ENCODE data around the gene PRDM10. TPM values are rescaled to one million over a fixed set of nuclear protein-coding genes. Genes with fewer than 3 reads are reported as not detected.

Gene PRDM10
- total and polyA plus RNA-seq, 7 experiments from 2014 or later = 2.5 to 16.3 (median 13.4) TPM

GRCh38 chr11:129911298-129911697, 91.3 kb downstream of the PRDM10 start:
- no peaks in the 10 kb centered on the region for H3K9me3 ChIP-seq (ENCODE audit: control insufficient read depth in 2 of 3, low read length in 3 of 3)
- H3K4me3 ChIP-seq (ENCODE audit: low read length) = no peak overlapping the region
- DNase-seq = no peak
- peaks cover 0 to 8% (median 6%) of the 10 kb centered on the region in 7 donors for H3K4me1 Mint-ChIP-seq
- intact Hi-C loops (cut with micrococcal nuclease) = no loop called here
- peaks cover 12 to 54% (median 25%) of the 10 kb centered on the region in 5 donors for H3K36me3 Mint-ChIP-seq
- no peak for ATAC-seq
- H3K4me1 ChIP-seq (ENCODE audit: control insufficient read depth in 2 of 2, insufficient read depth in 2 of 2, low read length in 2 of 2) = no peaks in the 10 kb centered on the region
- no peaks in the 10 kb centered on the region for H3K27me3 Mint-ChIP-seq
- H3K27me3 ChIP-seq (ENCODE audit: control insufficient read depth in 2 of 2, insufficient read depth in 2 of 2, low read length in 2 of 2) = no peaks in the 10 kb centered on the region
- H3K9me3 Mint-ChIP-seq = no peaks in the 10 kb centered on the region
- POLR2A ChIA-PET = no interaction called here
- CTCF ChIA-PET = interaction anchor here (1.0 to 1.1 kb wide), 2 partner anchors 12 kb away, joined by 4 read pairs; no protein-coding TSS in a partner anchor
- H3K27ac ChIP-seq (ENCODE audit: low read depth, low read length) = no peak overlapping the region
- no peak overlapping the region for H3K4me3 Mint-ChIP-seq
- H3K27ac Mint-ChIP-seq = peak overlapping the region in 3 of 9 donors; percentile 25 to 43 (median 30)
- H3K36me3 ChIP-seq (ENCODE audit: control insufficient read depth in 2 of 3, insufficient read depth in 3 of 3, low read length in 3 of 3) = peaks cover 0 to 44% (median 3%) of the 10 kb centered on the region in 3 experiments

- Mint-ChIP-seq H3K27ac (no peak overlapping the region), H3K36me3 (peaks cover 12 to 62% (median 28%) of the 10 kb centered on the region in 5 donors), H3K27me3 (no peaks in the 10 kb centered on the region), H3K4me3 (no peak overlapping the region), H3K4me1 (peaks cover 0 to 8% (median 6%) of the 10 kb centered on the region in 7 donors), H3K9me3 (no peaks in the 10 kb centered on the region)
- ChIA-PET POLR2A (interaction anchor here (1.0 kb wide), 1 partner anchor 15 kb away, joined by 3 read pairs; no protein-coding TSS in a partner anchor), CTCF (interaction anchor here (1.1 to 1.3 kb wide), 2 partner anchors 13 to 222 kb away, joined by 4 read pairs; no protein-coding TSS in a partner anchor)
- Histone ChIP-seq H3K9me3 (ENCODE audit: control insufficient read depth in 2 of 3, low read length in 3 of 3) (no peaks in the 10 kb centered on the region), H3K27me3 (ENCODE audit: control insufficient read depth in 2 of 2, insufficient read depth in 2 of 2, low read length in 2 of 2) (no peaks in the 10 kb centered on the region), H3K4me3 (ENCODE audit: low read length) (no peak overlapping the region), H3K4me1 (ENCODE audit: control insufficient read depth in 2 of 2, insufficient read depth in 2 of 2, low read length in 2 of 2) (no peaks in the 10 kb centered on the region), H3K27ac (ENCODE audit: low read depth, low read length) (no peak overlapping the region), H3K36me3 (ENCODE audit: control insufficient read depth in 2 of 3, insufficient read depth in 3 of 3, low read length in 3 of 3) (peaks cover 0 to 38% (median 3%) of the 10 kb centered on the region in 3 experiments)
- intact Hi-C loops (cut with micrococcal nuclease) = no loop called here
- ATAC-seq (no peak), DNase-seq (no peak)
Measured at GRCh38 chr11:129910360-129910759, 92.3 kb downstream of the PRDM10 start.

- peaks cover 0 to 22% (median 2%) of the 10 kb centered on the region in 3 experiments for H3K36me3 ChIP-seq (ENCODE audit: control insufficient read depth in 2 of 3, insufficient read depth in 3 of 3, low read length in 3 of 3)
- Mint-ChIP-seq H3K36me3 (peaks cover 12 to 57% (median 32%) of the 10 kb centered on the region in 5 donors), H3K27me3 (no peaks in the 10 kb centered on the region), H3K4me1 (peaks cover 0 to 3% (median 0%) of the 10 kb centered on the region in 7 donors), H3K27ac (no peak overlapping the region), H3K9me3 (no peaks in the 10 kb centered on the region), H3K4me3 (no peak overlapping the region)
- H3K9me3 ChIP-seq (ENCODE audit: control insufficient read depth in 2 of 3, low read length in 3 of 3) = no peaks in the 10 kb centered on the region
- DNase-seq (no peak), ATAC-seq (no peak)
- POLR2A ChIA-PET = interaction anchor here (1.0 kb wide), 1 partner anchor 10 kb away, joined by 3 read pairs; the partner anchor contains the start of gene NFRKB
- H3K4me3 ChIP-seq (ENCODE audit: low read length) = no peak overlapping the region
- CTCF ChIA-PET = interaction anchor here (0.6 to 0.7 kb wide), 3 partner anchors 60 to 227 kb away, joined by 3 read pairs; no protein-coding TSS in a partner anchor
- H3K27me3 ChIP-seq (ENCODE audit: control insufficient read depth in 2 of 2, insufficient read depth in 2 of 2, low read length in 2 of 2) = no peaks in the 10 kb centered on the region
- intact Hi-C loops (cut with micrococcal nuclease) = no loop called here
- no peak overlapping the region for H3K27ac ChIP-seq (ENCODE audit: low read depth, low read length)
- no peaks in the 10 kb centered on the region for H3K4me1 ChIP-seq (ENCODE audit: control insufficient read depth in 2 of 2, insufficient read depth in 2 of 2, low read length in 2 of 2)
Measured at GRCh38 chr11:129905402-129905801, 97.2 kb downstream of the PRDM10 start.

GRCh38 chr11:129896062-129896461, 106.6 kb downstream of the PRDM10 start:
- DNase-seq = no peak
- H3K27ac Mint-ChIP-seq = peak overlapping the region; percentile 70 to 95 (median 89)
- intact Hi-C loops (cut with micrococcal nuclease) = no loop called here

GRCh38 chr11:129895126-129896041, 107.3 kb downstream of the PRDM10 start, which contains the start of gene NFRKB:
Gene NFRKB (minus strand): TSS chr11:129895578. CDS start chr11:129892849, 2,729 bp downstream.
- no peaks in the 10 kb centered on the region for H3K27me3 ChIP-seq (ENCODE audit: control insufficient read depth in 2 of 2, insufficient read depth in 2 of 2, low read length in 2 of 2)
- Mint-ChIP-seq H3K9me3 (peaks cover 0 to 1% (median 0%) of the 10 kb centered on the region in 11 donors), H3K4me1 (peaks cover 23 to 58% (median 44%) of the 10 kb centered on the region in 7 donors), H3K27ac (peak within 1 kb of the TSS; percentile 82 to 95 (median 90)), H3K36me3 (peaks cover 3 to 32% (median 14%) of the 10 kb centered on the region in 5 donors), H3K4me3 (peak within 1 kb of the TSS; percentile 86 to 96 (median 92)), H3K27me3 (no peaks in the 10 kb centered on the region)
- ATAC-seq (peak; percentile 99), DNase-seq (peak; percentile 75 to 95 (median 88))
- ChIA-PET POLR2A (interaction anchor here (0.6 to 3.9 kb wide), 20 partner anchors 10 to 175 kb away, joined by 3 to 19 read pairs (median 4); partner anchors contain the start of genes PRDM10 and TMEM45B), CTCF (interaction anchor here (0.7 to 1.0 kb wide), 5 partner anchors 79 to 237 kb away, joined by 3 read pairs; no protein-coding TSS in a partner anchor)
- H3K27ac ChIP-seq (ENCODE audit: low read depth, low read length) = peak within 1 kb of the TSS; percentile 84
- peaks cover 5 to 24% (median 7%) of the 10 kb centered on the region in 3 experiments for H3K36me3 ChIP-seq (ENCODE audit: control insufficient read depth in 2 of 3, insufficient read depth in 3 of 3, low read length in 3 of 3)
- H3K4me1 ChIP-seq (ENCODE audit: control insufficient read depth in 2 of 2, insufficient read depth in 2 of 2, low read length in 2 of 2) = peaks cover 9 to 18% of the 10 kb centered on the region in 2 donors
- peak within 1 kb of the TSS; percentile 76 for H3K4me3 ChIP-seq (ENCODE audit: low read length)
- intact Hi-C loops (cut with micrococcal nuclease) = loop anchor here (1.0 to 2.0 kb wide), 15 partner anchors 15 to 1021 kb away; partner anchors contain the start of genes APLP2 (in 2 of the 2), PRDM10 (in 2 of the 2), SNX19 (in 2 of the 2) and ZBTB44 (in 1 of the 2)
- H3K9me3 ChIP-seq (ENCODE audit: control insufficient read depth in 2 of 3, low read length in 3 of 3) = no peaks in the 10 kb centered on the region

More at GRCh38 chr11:129896062-129896461, 106.6 kb downstream of the PRDM10 start:
- no peaks in the 10 kb centered on the region for H3K27me3 Mint-ChIP-seq
- Histone ChIP-seq H3K9me3 (ENCODE audit: control insufficient read depth in 2 of 3, low read length in 3 of 3) (no peaks in the 10 kb centered on the region), H3K4me3 (ENCODE audit: low read length) (peak overlapping the region; percentile 76), H3K27me3 (ENCODE audit: control insufficient read depth in 2 of 2, insufficient read depth in 2 of 2, low read length in 2 of 2) (no peaks in the 10 kb centered on the region), H3K27ac (ENCODE audit: low read depth, low read length) (peak overlapping the region; percentile 84), H3K4me1 (ENCODE audit: control insufficient read depth in 2 of 2, insufficient read depth in 2 of 2, low read length in 2 of 2) (peaks cover 9 to 18% of the 10 kb centered on the region in 2 donors), H3K36me3 (ENCODE audit: control insufficient read depth in 2 of 3, insufficient read depth in 3 of 3, low read length in 3 of 3) (peaks cover 5 to 21% (median 7%) of the 10 kb centered on the region in 3 experiments)
- CTCF ChIA-PET = interaction anchor here (0.7 to 1.0 kb wide), 3 partner anchors 79 to 106 kb away, joined by 3 read pairs; no protein-coding TSS in a partner anchor
- ATAC-seq = no peak
- peaks cover 0 to 1% (median 0%) of the 10 kb centered on the region in 11 donors for H3K9me3 Mint-ChIP-seq
- peak overlapping the region; percentile 86 to 96 (median 92) for H3K4me3 Mint-ChIP-seq
- peaks cover 3 to 30% (median 14%) of the 10 kb centered on the region in 5 donors for H3K36me3 Mint-ChIP-seq
- POLR2A ChIA-PET = interaction anchor here (0.6 to 3.9 kb wide), 13 partner anchors 9 to 175 kb away, joined by 3 to 19 read pairs (median 4); partner anchors contain the start of genes PRDM10 and TMEM45B
- peaks cover 23 to 55% (median 43%) of the 10 kb centered on the region in 7 donors for H3K4me1 Mint-ChIP-seq

Data from naive thymus-derived CD4-positive, alpha-beta T cell (primary cell).